Lower leg skin (tissue), 3 donors: ENCODE results near the gene HTR1D.

ENCODE experiments used
- POLR2A ChIP-seq, 2 donors: fragments of 450-650 bp; IDR thresholded peaks; one replicate each; pipeline ENCODE4 v1.6.1; 2016 to 2017; ENCODE audit warnings: antibody characterized with exemption in 2 of 2, mild to moderate bottlenecking in 1 of 2, moderate library complexity in 1 of 2
- TF ChIP-seq, protein P1 (sequence below), 3 donors: fragments of 450-650 bp; IDR thresholded peaks; one replicate each; pipeline ENCODE4 v1.5.1; 2016; ENCODE audit warnings: antibody characterized with exemption in 3 of 3, mild to moderate bottlenecking in 3 of 3, moderate library complexity in 2 of 3

DNA sequence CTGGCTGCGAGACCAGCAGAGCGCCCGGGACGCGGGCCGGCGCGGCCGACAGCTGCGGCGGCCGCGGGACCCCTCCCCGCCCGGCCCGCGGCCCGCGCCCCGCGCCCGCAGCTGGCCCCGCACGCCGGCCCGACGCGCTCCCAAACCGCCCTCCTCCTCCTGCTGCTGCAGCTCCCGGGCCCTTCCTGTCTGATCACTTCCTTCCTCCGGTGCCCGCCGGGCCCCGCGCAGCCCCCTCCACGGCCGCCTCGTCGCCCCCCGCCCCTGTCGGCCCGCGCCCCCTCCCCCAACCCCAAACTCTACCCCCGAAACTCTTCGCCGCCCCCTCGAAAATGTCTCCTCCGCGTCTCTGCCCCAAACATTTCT lies 49.2 kb downstream of the HTR1D start:
- TF ChIP-seq, protein P1, sequence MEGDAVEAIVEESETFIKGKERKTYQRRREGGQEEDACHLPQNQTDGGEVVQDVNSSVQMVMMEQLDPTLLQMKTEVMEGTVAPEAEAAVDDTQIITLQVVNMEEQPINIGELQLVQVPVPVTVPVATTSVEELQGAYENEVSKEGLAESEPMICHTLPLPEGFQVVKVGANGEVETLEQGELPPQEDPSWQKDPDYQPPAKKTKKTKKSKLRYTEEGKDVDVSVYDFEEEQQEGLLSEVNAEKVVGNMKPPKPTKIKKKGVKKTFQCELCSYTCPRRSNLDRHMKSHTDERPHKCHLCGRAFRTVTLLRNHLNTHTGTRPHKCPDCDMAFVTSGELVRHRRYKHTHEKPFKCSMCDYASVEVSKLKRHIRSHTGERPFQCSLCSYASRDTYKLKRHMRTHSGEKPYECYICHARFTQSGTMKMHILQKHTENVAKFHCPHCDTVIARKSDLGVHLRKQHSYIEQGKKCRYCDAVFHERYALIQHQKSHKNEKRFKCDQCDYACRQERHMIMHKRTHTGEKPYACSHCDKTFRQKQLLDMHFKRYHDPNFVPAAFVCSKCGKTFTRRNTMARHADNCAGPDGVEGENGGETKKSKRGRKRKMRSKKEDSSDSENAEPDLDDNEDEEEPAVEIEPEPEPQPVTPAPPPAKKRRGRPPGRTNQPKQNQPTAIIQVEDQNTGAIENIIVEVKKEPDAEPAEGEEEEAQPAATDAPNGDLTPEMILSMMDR (IDR thresholded peaks at IDR 0.05), result no peak
- no peak for TF ChIP-seq POLR2A (IDR thresholded peaks at IDR 0.05)
